K562 (cell line): ENCODE measurements around the gene ADPGK. TPM values are rescaled to one million over a fixed set of nuclear protein-coding genes. Genes with fewer than 3 reads are reported as not detected.

ENCODE experiments used
- ATAC-seq: fragments of 200-7000 bp; cut with Tn5 transposase; 3 replicates; pipeline ENCODE4 v1.9.1; 2020; ENCODE audit warnings: moderate library complexity
- BruUV-seq: library from RNA; stranded (reverse); fragments of 400-500 nt; replicated peaks from 2 replicates; lab custom pipeline; 2021; lab: Mats Ljungman, UMichigan
- CTCF ChIA-PET: fragments of 300-600 bp; formaldehyde crosslinking; extraction: SDS; loops from one replicate; lab custom pipeline; 2021; ENCODE audit warnings: low intra/inter-chr PET ratio; lab: Yijun Ruan, JAX
- POLR2A ChIA-PET: fragments of 300-600, 350-650 bp; sonication (Branson Sonifier 250); formaldehyde crosslinking; extraction: SDS; loops from one replicate; lab custom pipeline; 2021; ENCODE audit warnings: antibody characterized with exemption, inconsistent platforms; lab: Yijun Ruan, JAX
- DNase-seq, 4 experiments: peaks; one replicate each; pipeline versions ENCODE4 v3.0.0 to v3.0.0-alpha.2; 2011 to 2018; ENCODE audit warnings: low spot score in 3 of 4, mixed read lengths in 3 of 4; ENCODE audit errors: extremely low read depth in 1 of 4
- FAIRE-seq: peaks from 2 replicates; lab custom pipeline; 2011; peaks lifted over from hg19 to GRCh38; lab: Jason Lieb, UNC
- H2AFZ ChIP-seq: 2 replicates; pipeline ENCODE4 v1.6.0; 2011; ENCODE audit warnings: low read depth, low read length, control low read depth, inconsistent platforms
- H3K27ac ChIP-seq: fragments of 200-600 bp; 3 replicates; pipeline ENCODE4 v1.8.0; 2011; ENCODE audit warnings: low read depth, mild to moderate bottlenecking, control low read depth, inconsistent platforms, low read length, moderate library complexity, mixed read lengths; ENCODE audit errors: extremely low read depth
- H3K27me3 ChIP-seq, 2 experiments: fragments of 300-600 bp in 1 of 2; 2 replicates in 1 of 2; 3 replicates in 1 of 2; pipeline versions ENCODE4 v1.6.0 to v1.8.0; 2011; ENCODE audit warnings: inconsistent platforms in 2 of 2, low read length in 2 of 2, mild to moderate bottlenecking in 1 of 2, mixed read lengths in 1 of 2, moderate library complexity in 1 of 2; ENCODE audit not compliant: control insufficient read depth in 2 of 2, insufficient read depth in 2 of 2
- H3K36me3 ChIP-seq: fragments of 300-600 bp; 3 replicates; pipeline ENCODE4 v1.8.0; 2011; ENCODE audit warnings: mild to moderate bottlenecking, low read length, inconsistent platforms; ENCODE audit not compliant: control insufficient read depth, insufficient read depth
- H3K4me1 ChIP-seq, 2 experiments: fragments of 200-600 bp in 1 of 2; replicated peaks in 1 of 2; 2 replicates in 1 of 2; 3 replicates in 1 of 2; pipeline versions ENCODE4 v1.5.1 to v1.8.0; 2011; ENCODE audit warnings: inconsistent platforms in 2 of 2, low read length in 2 of 2, mild to moderate bottlenecking in 1 of 2, mixed read lengths in 1 of 2, moderate library complexity in 1 of 2; ENCODE audit not compliant: control insufficient read depth in 2 of 2, insufficient read depth in 2 of 2
- H3K4me2 ChIP-seq: 2 replicates; pipeline ENCODE4 v1.6.1; 2011; ENCODE audit warnings: low read length, control low read depth, inconsistent platforms, mixed read lengths; ENCODE audit not compliant: insufficient read depth
- H3K4me3 ChIP-seq: fragments of 200-600 bp; sonication (generic), shearing (Covaris generic); 2 replicates; pipeline ENCODE4 v1.5.1; 2016; ENCODE audit warnings: control low read depth, inconsistent platforms
- H3K79me2 ChIP-seq: fragments of 200-600 bp; 3 replicates; pipeline ENCODE4 v1.8.0; 2011; ENCODE audit warnings: low read length, inconsistent platforms; ENCODE audit not compliant: control insufficient read depth, insufficient read depth
- H3K9ac ChIP-seq, 2 experiments: 2 replicates each; pipeline versions ENCODE4 v1.6.0 to v1.6.1; 2011; ENCODE audit warnings: low read depth in 2 of 2, low read length in 2 of 2, control low read depth in 1 of 2, inconsistent platforms in 1 of 2, mild to moderate bottlenecking in 1 of 2, mixed read lengths in 1 of 2; ENCODE audit not compliant: insufficient read depth in 1 of 2
- H3K9me1 ChIP-seq: one replicate; pipeline ENCODE4 v1.6.0; 2011; ENCODE audit warnings: inconsistent platforms, mild to moderate bottlenecking, low read length, moderate library complexity; ENCODE audit not compliant: control insufficient read depth, insufficient read depth
- H3K9me3 ChIP-seq: replicated peaks from 2 replicates; pipeline ENCODE4 v1.5.1; 2011; ENCODE audit warnings: low read depth, low read length, inconsistent platforms; ENCODE audit not compliant: control insufficient read depth, insufficient read depth
- H4K20me1 ChIP-seq: replicated peaks from 2 replicates; pipeline ENCODE4 v1.6.1; 2011; ENCODE audit warnings: low read length, inconsistent platforms, mixed read lengths; ENCODE audit not compliant: control insufficient read depth, insufficient read depth
- BDP1 ChIP-seq: IDR thresholded peaks from 3 replicates; pipeline ENCODE4 v1.6.1; 2011; ENCODE audit not compliant: insufficient read length, insufficient read depth
- ESRRA ChIP-seq: fragments of 450-650 bp; IDR thresholded peaks from 2 replicates; pipeline ENCODE4 v1.6.1; 2014; ENCODE audit warnings: low read depth, mild to moderate bottlenecking, moderate library complexity, borderline replicate concordance
- FOSL1 ChIP-seq: fragments of 200-800 bp; sonication (Bioruptor generic); conservative IDR thresholded peaks from 2 replicates; pipeline ENCODE4 v1.6.1; 2016; ENCODE audit warnings: missing genetic modification characterization, missing compliant biosample characterization
- MEF2D ChIP-seq: conservative IDR thresholded peaks from 2 replicates; pipeline ENCODE4 v1.6.1; 2016; ENCODE audit warnings: low read depth, missing genetic modification characterization, missing compliant biosample characterization
- NCOA2 ChIP-seq, 2 experiments: fragments of 450-650 bp; IDR thresholded peaks; 2 replicates each; pipeline ENCODE4 v1.6.1; 2018; ENCODE audit warnings: mild to moderate bottlenecking in 2 of 2, moderate library complexity in 1 of 2; ENCODE audit not compliant: partially characterized antibody in 2 of 2
- WHSC1 ChIP-seq: IDR thresholded peaks from one replicate; pipeline ENCODE4 v1.6.1; 2012; ENCODE audit warnings: low read length, control low read depth, inconsistent platforms
- XRCC4 ChIP-seq: IDR thresholded peaks from one replicate; pipeline ENCODE4 v1.6.1; 2011; ENCODE audit not compliant: insufficient read depth, insufficient read length; ENCODE audit errors: extremely low read depth
- WGBS: fragments of 100-300 bp; shearing (Covaris generic); methylation state at CpG from one replicate; pipeline ENCODE4 v1.1.6; 2016; ENCODE audit warnings: low coverage, mixed read lengths; ENCODE audit not compliant: insufficient coverage; ENCODE audit errors: missing lambda C conversion rate; 5-methylcytosine and 5-hydroxymethylcytosine counted together
- in situ Hi-C: fragments of 300-500 bp; cut with MboI; formaldehyde crosslinking; loops from 4 replicates; pipeline ENCODE4 v1.15.0; 2018; ENCODE audit warnings: inconsistent platforms, mixed read lengths
- intact Hi-C: fragments of 100-400 bp; cut with micrococcal nuclease; formaldehyde crosslinking; loops from 2 replicates; pipeline ENCODE4 v1.14.2; 2022
- polyA plus RNA-seq, 8 experiments: library from polyadenylated mRNA; depleted of rRNA in 4 of 8; stranded (reverse) in 5 of 8; unstranded in 3 of 8; fragments of >200 nt; fragmentation: Nextera tagmentation in 2 of 8; fragmentation: Illumina TruSeq in 1 of 8; extraction: Ambion mirVana in 2 of 8; extraction: Trizol in 1 of 8; gene quantifications; 2 replicates each; pipeline versions ENCODE4 v1.2.1 to v1.2.3, GENCODE V29; 2011 to 2014; ENCODE audit warnings: inconsistent platforms in 1 of 8, missing spikeins in 1 of 8
- total RNA-seq, 7 experiments: library from RNA; depleted of rRNA in 6 of 7; stranded (reverse); fragments of >200 nt in 6 of 7; fragmentation: Illumina TruSeq in 2 of 7; extraction: Trizol in 2 of 7; gene quantifications; 2 replicates each; pipeline versions ENCODE4 v1.2.1 to v1.2.3, GENCODE V29; 2011 to 2021; ENCODE audit warnings: low replicate concordance in 1 of 7
- TF ChIP-seq, protein P1 (sequence below), 3 experiments: IDR thresholded peaks in 2 of 3; conservative IDR thresholded peaks in 1 of 3; 2 replicates each; pipeline ENCODE4 v1.5.1; 2011 to 2012; ENCODE audit warnings: low read length in 3 of 3, mild to moderate bottlenecking in 3 of 3, control low read depth in 2 of 3, improper control_type of control experiment in 1 of 3, inconsistent platforms in 1 of 3, low read depth in 1 of 3, mixed read lengths in 1 of 3, moderate library complexity in 1 of 3; ENCODE audit not compliant: insufficient read depth in 2 of 3

The ADPGK gene
- total and polyA plus RNA-seq, 9 of the 15 experiments (the other 6 are each of a cell fraction or from before 2014, with no cell fraction given) = 13.4 to 97.4 (median 48.5) TPM

DNA sequence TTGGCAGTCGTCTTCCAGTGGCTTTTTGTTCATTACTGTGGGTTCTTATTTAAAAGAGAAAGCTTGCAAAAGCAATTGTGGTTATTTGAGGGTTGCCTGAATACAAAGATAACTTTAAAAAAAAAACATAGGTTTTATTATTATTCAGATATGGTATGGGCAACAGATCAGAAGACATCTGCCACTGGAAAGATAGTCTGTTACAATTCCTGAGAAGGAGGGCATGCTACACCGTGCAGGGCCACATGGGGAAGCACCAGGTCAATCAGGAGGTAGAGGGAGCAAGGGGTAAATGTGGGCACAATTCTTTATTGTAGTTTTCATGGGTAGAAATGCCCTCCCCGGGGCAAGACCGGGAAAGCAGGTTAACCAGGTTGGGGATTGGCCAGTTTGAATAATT lies 51.0 kb downstream of the ADPGK start:
- POLR2A ChIA-PET = interaction anchor here (1.6 kb wide), 1 partner anchor 19 kb away, joined by 3 read pairs; no protein-coding TSS in a partner anchor
- Histone ChIP-seq H3K4me3 (no peak overlapping the region), H3K79me2 (no peaks in the 10 kb centered on the region), H3K4me1 (peaks cover 0 to 3% of the 10 kb centered on the region in 2 experiments; a peak in 3 of 5 replicates), H3K4me2 (no peak overlapping the region), H2AFZ (no peak overlapping the region), H3K9ac (no peak overlapping the region), H3K27ac (no peak overlapping the region), H3K9me3 (no peaks in the 10 kb centered on the region), H3K36me3 (peaks cover 59% of the 10 kb centered on the region), H4K20me1 (no peaks in the 10 kb centered on the region), H3K27me3 (no peaks in the 10 kb centered on the region), H3K9me1 (no peaks in the 10 kb centered on the region)
- 62% methylated on average over 4 of the region's 4 CpGs for WGBS
- in situ Hi-C loops (no loop called here), intact Hi-C loops (no loop called here)
- TF ChIP-seq, protein P1, sequence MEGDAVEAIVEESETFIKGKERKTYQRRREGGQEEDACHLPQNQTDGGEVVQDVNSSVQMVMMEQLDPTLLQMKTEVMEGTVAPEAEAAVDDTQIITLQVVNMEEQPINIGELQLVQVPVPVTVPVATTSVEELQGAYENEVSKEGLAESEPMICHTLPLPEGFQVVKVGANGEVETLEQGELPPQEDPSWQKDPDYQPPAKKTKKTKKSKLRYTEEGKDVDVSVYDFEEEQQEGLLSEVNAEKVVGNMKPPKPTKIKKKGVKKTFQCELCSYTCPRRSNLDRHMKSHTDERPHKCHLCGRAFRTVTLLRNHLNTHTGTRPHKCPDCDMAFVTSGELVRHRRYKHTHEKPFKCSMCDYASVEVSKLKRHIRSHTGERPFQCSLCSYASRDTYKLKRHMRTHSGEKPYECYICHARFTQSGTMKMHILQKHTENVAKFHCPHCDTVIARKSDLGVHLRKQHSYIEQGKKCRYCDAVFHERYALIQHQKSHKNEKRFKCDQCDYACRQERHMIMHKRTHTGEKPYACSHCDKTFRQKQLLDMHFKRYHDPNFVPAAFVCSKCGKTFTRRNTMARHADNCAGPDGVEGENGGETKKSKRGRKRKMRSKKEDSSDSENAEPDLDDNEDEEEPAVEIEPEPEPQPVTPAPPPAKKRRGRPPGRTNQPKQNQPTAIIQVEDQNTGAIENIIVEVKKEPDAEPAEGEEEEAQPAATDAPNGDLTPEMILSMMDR (IDR thresholded peaks at IDR 0.05 in 2 of 3, conservative IDR thresholded peaks at IDR 0.05 in 1 of 3; ENCODE audit: insufficient read depth in 2 of 3, low read depth in 1 of 3, low read length in 3 of 3) = 0 out of 6 replicates have a peak, but pooled peaks of 1 of the 3 experiments have one; percentile 3
- no peak for TF ChIP-seq FOSL1 (tag)
- BruUV-seq = no TSS peak
- CTCF ChIA-PET = no interaction called here
- FAIRE-seq (no peak), ATAC-seq (peak; percentile 65; the same call in 2 of the 3 replicates), DNase-seq (no peak)

DNA sequence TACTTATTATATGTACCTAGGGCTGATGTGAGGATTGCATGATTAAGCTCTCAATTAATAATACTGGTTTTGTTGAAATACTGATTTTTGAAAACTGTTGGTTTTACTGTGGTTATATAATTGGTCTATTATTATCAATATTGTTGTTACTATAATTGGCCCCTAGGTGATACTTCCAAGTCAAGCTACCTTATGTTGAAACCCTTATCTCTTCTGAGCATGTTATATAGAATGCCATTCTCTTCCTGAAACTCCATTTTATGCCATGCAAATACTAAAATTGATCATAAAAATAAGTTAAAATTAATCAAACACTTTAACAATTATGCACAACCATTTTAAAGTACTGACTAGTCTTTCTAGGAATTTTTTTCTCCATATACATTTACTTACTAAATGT lies 51.5 kb downstream of the ADPGK start:
- no peak overlapping the region for H2AFZ ChIP-seq
- no peak overlapping the region for H3K9ac ChIP-seq
- no peaks in the 10 kb centered on the region for H4K20me1 ChIP-seq
- intact Hi-C loops = no loop called here
- ATAC-seq (no peak), DNase-seq (peak in 2 of 4 experiments; percentile 23), FAIRE-seq (no peak)
- peaks cover 55% of the 10 kb centered on the region for H3K36me3 ChIP-seq
- in situ Hi-C loops = no loop called here
- no peaks in the 10 kb centered on the region for H3K79me2 ChIP-seq
- no peak overlapping the region for H3K4me2 ChIP-seq
- no peaks in the 10 kb centered on the region for H3K9me1 ChIP-seq
- no peaks in the 10 kb centered on the region for H3K27me3 ChIP-seq
- H3K4me1 ChIP-seq = peaks cover 0 to 3% of the 10 kb centered on the region in 2 experiments; a peak in 3 of 5 replicates
- no peaks in the 10 kb centered on the region for H3K9me3 ChIP-seq
- no TSS peak for BruUV-seq
- H3K27ac ChIP-seq = no peak overlapping the region
- H3K4me3 ChIP-seq = no peak overlapping the region
- TF ChIP-seq BDP1 (no peak), WHSC1 (no peak), XRCC4 (no peak), ESRRA (no peak), NCOA2 (IDR thresholded peaks at IDR 0.05; ENCODE audit: partially characterized antibody in 2 of 2) (no peak), MEF2D (tag) (no peak)
- ChIA-PET CTCF (no interaction called here), POLR2A (interaction anchor here (1.6 kb wide), 1 partner anchor 19 kb away, joined by 3 read pairs; no protein-coding TSS in a partner anchor)
